Progenitor cell of endocrine pancreas (in vitro differentiated cells): Measurements from ENCODE around the gene CCDC192. TPM values are rescaled to one million over a fixed set of nuclear protein-coding genes. Genes with fewer than 3 reads are reported as not detected.

Experiments
- DNase-seq: peaks from one replicate; pipeline ENCODE4 v3.0.0; 2021; ENCODE audit warnings: low spot score; ENCODE audit not compliant: unreplicated experiment
- H3K27ac Mint-ChIP-seq: 2 replicates; pipeline ENCODE4 v1.8.0; 2021; ENCODE audit warnings: mild to moderate bottlenecking, moderate library complexity, mixed read lengths
- H3K27me3 Mint-ChIP-seq: 2 replicates; pipeline ENCODE4 v1.8.0; 2021; ENCODE audit warnings: mixed read lengths
- H3K36me3 Mint-ChIP-seq: 2 replicates; pipeline ENCODE4 v1.8.0; 2022; ENCODE audit warnings: mixed read lengths; ENCODE audit not compliant: insufficient read depth
- H3K4me1 Mint-ChIP-seq: 2 replicates; pipeline ENCODE4 v1.8.0; 2021; ENCODE audit warnings: low read depth, mixed read lengths
- H3K4me3 Mint-ChIP-seq: 2 replicates; pipeline ENCODE4 v1.8.0; 2021; ENCODE audit warnings: low read depth, mild to moderate bottlenecking, moderate library complexity, mixed read lengths
- H3K9me3 Mint-ChIP-seq: 2 replicates; pipeline ENCODE4 v1.8.0; 2021; ENCODE audit warnings: low read depth, mixed read lengths
- total RNA-seq: library from RNA; stranded (reverse); gene quantifications from 2 replicates; pipeline ENCODE4 v1.2.1, GENCODE V29; 2021
- TF ChIP-seq, protein P1 (sequence below): fragments of 200-600 bp; sonication (generic); IDR thresholded peaks from one replicate; pipeline ENCODE4 v1.5.0; 2021; ENCODE audit warnings: antibody characterized with exemption, mild to moderate bottlenecking; ENCODE audit not compliant: unreplicated experiment

The CCDC192 gene
- total RNA-seq, 1 donor from 2014 or later, result not detected

DNA sequence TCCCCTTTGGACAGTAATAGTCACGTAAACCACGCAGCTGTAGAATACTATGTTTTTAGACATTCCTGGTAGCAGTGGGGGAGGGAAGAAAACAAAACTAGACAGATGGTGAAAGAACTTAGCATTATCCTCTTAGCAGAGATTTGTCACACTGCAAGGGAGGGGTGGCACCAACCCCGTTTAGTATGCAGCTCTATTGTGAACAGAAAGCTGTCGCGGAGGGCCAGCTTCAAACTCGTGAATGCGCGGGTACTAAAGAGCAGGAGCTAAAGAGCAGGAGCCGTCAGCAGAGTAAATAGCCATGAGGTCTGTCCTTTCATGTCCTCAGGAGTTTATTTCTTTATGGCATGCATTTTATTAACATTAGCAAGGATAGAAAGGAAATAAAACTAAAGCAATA lies 238.5 kb downstream of the CCDC192 start:
- DNase-seq, result no peak
- H3K27ac Mint-ChIP-seq, result peak overlapping the region; percentile 21
- TF ChIP-seq, protein P1, sequence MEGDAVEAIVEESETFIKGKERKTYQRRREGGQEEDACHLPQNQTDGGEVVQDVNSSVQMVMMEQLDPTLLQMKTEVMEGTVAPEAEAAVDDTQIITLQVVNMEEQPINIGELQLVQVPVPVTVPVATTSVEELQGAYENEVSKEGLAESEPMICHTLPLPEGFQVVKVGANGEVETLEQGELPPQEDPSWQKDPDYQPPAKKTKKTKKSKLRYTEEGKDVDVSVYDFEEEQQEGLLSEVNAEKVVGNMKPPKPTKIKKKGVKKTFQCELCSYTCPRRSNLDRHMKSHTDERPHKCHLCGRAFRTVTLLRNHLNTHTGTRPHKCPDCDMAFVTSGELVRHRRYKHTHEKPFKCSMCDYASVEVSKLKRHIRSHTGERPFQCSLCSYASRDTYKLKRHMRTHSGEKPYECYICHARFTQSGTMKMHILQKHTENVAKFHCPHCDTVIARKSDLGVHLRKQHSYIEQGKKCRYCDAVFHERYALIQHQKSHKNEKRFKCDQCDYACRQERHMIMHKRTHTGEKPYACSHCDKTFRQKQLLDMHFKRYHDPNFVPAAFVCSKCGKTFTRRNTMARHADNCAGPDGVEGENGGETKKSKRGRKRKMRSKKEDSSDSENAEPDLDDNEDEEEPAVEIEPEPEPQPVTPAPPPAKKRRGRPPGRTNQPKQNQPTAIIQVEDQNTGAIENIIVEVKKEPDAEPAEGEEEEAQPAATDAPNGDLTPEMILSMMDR, result no peak
- no peaks in the 10 kb centered on the region for H3K9me3 Mint-ChIP-seq
- no peak overlapping the region for H3K4me3 Mint-ChIP-seq
- peaks cover 32% of the 10 kb centered on the region for H3K4me1 Mint-ChIP-seq
- no peaks in the 10 kb centered on the region for H3K27me3 Mint-ChIP-seq
- H3K36me3 Mint-ChIP-seq, result no peaks in the 10 kb centered on the region

GRCh38 chr5:127942246-127943060 lies 239.3 kb downstream of the CCDC192 start:
- Mint-ChIP-seq H3K36me3 (no peaks in the 10 kb centered on the region), H3K4me1 (peaks cover 31% of the 10 kb centered on the region), H3K27me3 (no peaks in the 10 kb centered on the region), H3K9me3 (no peaks in the 10 kb centered on the region), H3K27ac (no peak overlapping the region), H3K4me3 (no peak overlapping the region)
- TF ChIP-seq, protein P1, result no peak
- DNase-seq, result no peak

- no peaks in the 10 kb centered on the region for H3K36me3 Mint-ChIP-seq
- TF ChIP-seq, protein P1, result no peak
- no peaks in the 10 kb centered on the region for H3K27me3 Mint-ChIP-seq
- no peaks in the 10 kb centered on the region for H3K9me3 Mint-ChIP-seq
- no peak for DNase-seq
- peaks cover 28% of the 10 kb centered on the region for H3K4me1 Mint-ChIP-seq
- H3K4me3 Mint-ChIP-seq, result no peak overlapping the region
- peak overlapping the region; percentile 77 for H3K27ac Mint-ChIP-seq
Measured at GRCh38 chr5:127943061-127943371, 239.8 kb downstream of the CCDC192 start.

- H3K27ac Mint-ChIP-seq, result no peak overlapping the region
- H3K36me3 Mint-ChIP-seq, result no peaks in the 10 kb centered on the region
- DNase-seq, result no peak
- no peaks in the 10 kb centered on the region for H3K27me3 Mint-ChIP-seq
- peaks cover 26% of the 10 kb centered on the region for H3K4me1 Mint-ChIP-seq
- H3K9me3 Mint-ChIP-seq, result no peaks in the 10 kb centered on the region
- TF ChIP-seq, protein P1, result no peak
- no peak overlapping the region for H3K4me3 Mint-ChIP-seq
Measured at GRCh38 chr5:127944125-127944524, 240.9 kb downstream of the CCDC192 start.

GRCh38 chr5:127947941-127948340 lies 244.8 kb downstream of the CCDC192 start:
- Mint-ChIP-seq H3K27me3 (no peaks in the 10 kb centered on the region), H3K36me3 (no peaks in the 10 kb centered on the region), H3K27ac (no peak overlapping the region), H3K9me3 (no peaks in the 10 kb centered on the region), H3K4me3 (no peak overlapping the region), H3K4me1 (peaks cover 8% of the 10 kb centered on the region)
- no peak for DNase-seq
- TF ChIP-seq, protein P1, result no peak
